GM12864 (cell line): ENCODE results near the gene PLEKHA7.
"Not testable (repeated sequence)": the region's sequence is repeated elsewhere in the genome, so short reads cannot be mapped to it uniquely, and the experiment has no call there.

Source experiments
- DNase-seq: peaks from one replicate; pipeline ENCODE4 v3.0.0-alpha.2; 2011; ENCODE audit warnings: low read depth
- H3K4me3 ChIP-seq: 2 replicates; pipeline ENCODE4 v1.5.1; 2011; ENCODE audit warnings: mild to moderate bottlenecking, low read depth, low read length, control low read depth
- TF ChIP-seq, protein P1 (sequence below): IDR thresholded peaks from 2 replicates; pipeline ENCODE4 v1.5.1; 2011; ENCODE audit warnings: low read depth, mild to moderate bottlenecking, moderate library complexity, low read length, control low read depth, inconsistent platforms; ENCODE audit errors: missing control alignments

Gene PLEKHA7

DNA sequence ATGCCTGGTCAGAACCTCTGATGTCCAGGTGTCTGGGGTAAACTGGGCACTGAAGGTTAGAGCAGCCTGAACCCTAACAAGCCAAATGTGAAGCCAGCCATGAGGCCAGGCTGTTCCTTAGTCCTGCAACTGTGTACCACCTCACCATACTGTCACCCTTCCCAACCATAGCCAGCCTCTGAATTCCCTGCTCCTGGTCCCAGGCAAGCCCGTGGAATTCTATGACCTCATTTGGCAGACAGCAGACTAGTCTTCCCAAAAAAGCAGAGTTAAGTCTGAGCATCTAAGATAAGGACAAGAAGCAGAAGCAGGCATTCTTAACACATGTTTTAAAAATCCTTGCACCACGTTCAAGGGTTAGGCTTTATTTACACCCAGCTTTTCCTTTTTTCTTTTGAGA is 140.9 kb downstream of the PLEKHA7 start:
- no peak overlapping the region for H3K4me3 ChIP-seq
- no peak for DNase-seq
- TF ChIP-seq, protein P1, sequence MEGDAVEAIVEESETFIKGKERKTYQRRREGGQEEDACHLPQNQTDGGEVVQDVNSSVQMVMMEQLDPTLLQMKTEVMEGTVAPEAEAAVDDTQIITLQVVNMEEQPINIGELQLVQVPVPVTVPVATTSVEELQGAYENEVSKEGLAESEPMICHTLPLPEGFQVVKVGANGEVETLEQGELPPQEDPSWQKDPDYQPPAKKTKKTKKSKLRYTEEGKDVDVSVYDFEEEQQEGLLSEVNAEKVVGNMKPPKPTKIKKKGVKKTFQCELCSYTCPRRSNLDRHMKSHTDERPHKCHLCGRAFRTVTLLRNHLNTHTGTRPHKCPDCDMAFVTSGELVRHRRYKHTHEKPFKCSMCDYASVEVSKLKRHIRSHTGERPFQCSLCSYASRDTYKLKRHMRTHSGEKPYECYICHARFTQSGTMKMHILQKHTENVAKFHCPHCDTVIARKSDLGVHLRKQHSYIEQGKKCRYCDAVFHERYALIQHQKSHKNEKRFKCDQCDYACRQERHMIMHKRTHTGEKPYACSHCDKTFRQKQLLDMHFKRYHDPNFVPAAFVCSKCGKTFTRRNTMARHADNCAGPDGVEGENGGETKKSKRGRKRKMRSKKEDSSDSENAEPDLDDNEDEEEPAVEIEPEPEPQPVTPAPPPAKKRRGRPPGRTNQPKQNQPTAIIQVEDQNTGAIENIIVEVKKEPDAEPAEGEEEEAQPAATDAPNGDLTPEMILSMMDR = no peak

DNA sequence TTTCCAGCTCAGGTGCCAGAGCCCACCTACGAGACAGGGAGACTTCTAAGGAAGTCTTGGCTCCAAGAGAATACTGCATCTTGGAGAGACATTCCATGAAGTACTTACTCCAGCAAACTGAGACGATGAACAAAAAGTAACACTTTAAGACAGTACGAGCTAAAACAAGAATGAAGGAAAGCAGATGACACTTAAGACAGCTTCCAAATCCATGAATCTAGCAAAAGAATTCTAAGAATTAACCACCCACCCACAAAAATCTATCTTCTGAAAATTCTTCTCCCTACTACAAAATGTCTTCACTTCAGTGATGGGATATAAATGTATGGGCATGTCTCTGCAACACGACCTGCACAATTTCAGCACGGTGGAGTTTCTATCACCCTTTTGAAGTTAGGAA is 142.8 kb downstream of the PLEKHA7 start:
- TF ChIP-seq, protein P1 = no peak
- no peak overlapping the region for H3K4me3 ChIP-seq
- DNase-seq = no peak

DNA sequence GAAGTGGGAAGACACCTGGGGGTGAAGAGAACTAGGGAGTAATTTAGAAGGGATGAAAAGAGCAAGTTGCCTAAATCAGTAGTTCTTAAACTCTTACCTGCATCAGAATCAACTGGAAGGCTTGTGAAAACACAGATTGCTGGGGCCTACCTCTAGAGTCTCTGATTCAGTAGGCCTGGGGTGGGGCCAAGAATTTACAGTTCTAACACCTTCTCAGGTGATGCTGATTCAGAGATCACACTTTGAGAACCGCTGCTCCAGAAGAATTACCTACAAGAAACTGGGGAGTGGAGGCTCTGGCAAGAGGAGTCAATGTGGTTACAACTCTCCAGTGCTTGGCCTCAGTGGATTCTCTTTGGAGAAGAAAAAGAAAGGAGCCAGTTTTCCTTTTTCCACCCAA is 147.1 kb downstream of the PLEKHA7 start:
- TF ChIP-seq, protein P1 = no peak
- no peak for DNase-seq
- no peak overlapping the region for H3K4me3 ChIP-seq

DNA sequence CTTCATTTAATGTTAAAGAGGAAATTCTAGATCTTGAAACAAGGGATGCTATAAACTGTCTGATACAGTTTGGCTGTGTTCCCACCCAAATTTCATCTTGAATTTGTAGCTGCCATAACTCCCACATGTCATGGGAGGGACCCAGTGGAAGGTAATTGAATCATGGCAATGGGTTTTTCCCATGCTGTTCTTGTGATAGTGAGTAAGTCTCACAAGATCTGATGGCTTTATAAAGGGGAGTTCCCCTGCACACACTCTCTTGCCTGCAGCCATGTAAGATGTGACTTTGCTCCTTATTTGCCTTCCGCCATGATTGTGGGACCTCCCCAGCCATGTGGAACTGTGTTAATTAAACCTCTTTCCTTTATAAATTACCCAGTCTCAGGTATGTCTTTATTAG is 149.8 kb downstream of the PLEKHA7 start:
- DNase-seq, H3K4me3 ChIP-seq: not testable (repeated sequence)

DNA sequence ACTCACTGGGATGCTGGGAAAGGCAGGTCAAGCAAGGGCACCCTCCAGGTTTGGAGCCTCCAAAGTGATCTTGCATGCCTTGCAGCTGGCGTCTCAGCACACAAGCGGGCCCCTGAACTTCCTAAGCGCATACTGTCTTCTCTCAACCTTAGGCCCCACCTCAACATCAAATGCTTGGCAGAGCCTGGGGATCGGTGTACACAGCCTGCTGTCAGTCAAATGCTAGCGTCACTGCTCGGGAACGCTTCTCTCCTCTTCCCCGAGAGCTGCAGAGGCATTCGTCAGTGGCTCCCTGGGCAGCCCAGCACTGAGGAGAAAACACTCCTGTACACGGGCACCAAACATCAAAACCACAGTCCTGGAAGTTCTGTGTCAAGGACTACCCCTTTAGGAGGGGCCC is 150.8 kb downstream of the PLEKHA7 start:
- no peak for DNase-seq

DNA sequence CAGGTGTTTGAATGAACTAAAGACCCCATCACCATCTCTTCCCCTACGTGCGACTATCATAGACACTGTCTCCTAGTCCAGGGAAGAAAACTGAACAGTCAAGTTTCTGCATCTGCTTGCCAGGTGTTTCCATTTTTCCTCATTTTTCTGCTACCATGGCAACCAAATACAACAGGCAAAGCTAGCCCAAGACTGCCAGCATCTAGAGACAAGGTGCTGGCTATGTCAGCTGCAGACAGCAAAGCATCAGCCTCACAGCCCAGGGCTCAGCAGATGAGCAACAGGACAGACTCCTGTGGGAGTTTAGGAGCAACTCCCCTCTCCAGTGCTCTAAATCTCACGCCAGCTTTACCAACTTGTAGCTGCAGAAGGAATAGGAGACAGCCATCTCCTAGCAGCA is 151.5 kb downstream of the PLEKHA7 start:
- TF ChIP-seq, protein P1 = no peak
- no peak overlapping the region for H3K4me3 ChIP-seq
- DNase-seq = no peak

More for the DNA sequence above, 150.8 kb downstream of the PLEKHA7 start:
- no peak overlapping the region for H3K4me3 ChIP-seq
- TF ChIP-seq, protein P1 = no peak

DNA sequence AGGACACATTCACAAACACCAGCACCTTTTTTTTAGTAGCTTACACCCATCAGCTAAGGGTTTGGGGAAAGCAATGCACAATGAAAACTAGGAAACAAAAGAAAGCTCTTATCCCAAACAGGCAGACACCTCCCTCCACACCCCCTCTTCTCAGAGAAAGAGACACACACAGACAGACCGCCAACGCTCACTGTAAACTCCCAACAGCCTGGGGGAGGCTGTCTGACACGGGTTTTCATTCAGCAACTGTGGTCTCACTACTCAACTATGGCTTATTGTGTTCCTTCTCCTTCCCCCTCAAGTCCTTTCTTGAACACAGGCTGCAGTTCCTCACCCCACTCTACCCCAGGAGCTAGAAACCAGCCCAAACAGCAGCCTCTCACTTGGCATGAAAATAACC is 152.4 kb downstream of the PLEKHA7 start:
- H3K4me3 ChIP-seq = no peak overlapping the region
- DNase-seq = no peak
- TF ChIP-seq, protein P1 = no peak

DNA sequence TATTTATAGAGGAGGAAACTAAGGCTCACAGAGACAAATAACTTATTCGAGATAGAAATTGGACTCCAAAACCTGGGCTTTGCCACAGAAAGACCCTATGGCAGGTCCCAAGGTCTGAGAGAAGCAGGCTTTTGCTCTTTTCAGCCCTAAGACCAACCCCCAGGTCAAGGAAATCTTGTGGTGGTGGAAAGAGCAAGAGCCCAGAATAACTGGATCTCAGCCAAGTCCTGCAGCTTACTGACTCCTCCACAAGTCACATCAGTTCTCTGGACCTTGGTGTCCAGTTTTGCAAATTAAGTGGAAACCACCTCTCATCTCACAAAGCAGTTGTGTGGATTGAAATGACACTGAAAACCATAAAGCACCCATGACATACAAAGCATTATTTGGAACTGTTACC is 153.6 kb downstream of the PLEKHA7 start:
- no peak for DNase-seq
- TF ChIP-seq, protein P1 = no peak
- H3K4me3 ChIP-seq = no peak overlapping the region
